ENCODE data around the gene CENPV. TPM values are rescaled to one million over a fixed set of nuclear protein-coding genes. Genes with fewer than 3 reads are reported as not detected.

Gene CENPV
- total and polyA plus RNA-seq, 2 of the 13 experiments (the other 11 are each of a cell fraction or from before 2014, with no cell fraction given): 193 to 292 TPM

DNA sequence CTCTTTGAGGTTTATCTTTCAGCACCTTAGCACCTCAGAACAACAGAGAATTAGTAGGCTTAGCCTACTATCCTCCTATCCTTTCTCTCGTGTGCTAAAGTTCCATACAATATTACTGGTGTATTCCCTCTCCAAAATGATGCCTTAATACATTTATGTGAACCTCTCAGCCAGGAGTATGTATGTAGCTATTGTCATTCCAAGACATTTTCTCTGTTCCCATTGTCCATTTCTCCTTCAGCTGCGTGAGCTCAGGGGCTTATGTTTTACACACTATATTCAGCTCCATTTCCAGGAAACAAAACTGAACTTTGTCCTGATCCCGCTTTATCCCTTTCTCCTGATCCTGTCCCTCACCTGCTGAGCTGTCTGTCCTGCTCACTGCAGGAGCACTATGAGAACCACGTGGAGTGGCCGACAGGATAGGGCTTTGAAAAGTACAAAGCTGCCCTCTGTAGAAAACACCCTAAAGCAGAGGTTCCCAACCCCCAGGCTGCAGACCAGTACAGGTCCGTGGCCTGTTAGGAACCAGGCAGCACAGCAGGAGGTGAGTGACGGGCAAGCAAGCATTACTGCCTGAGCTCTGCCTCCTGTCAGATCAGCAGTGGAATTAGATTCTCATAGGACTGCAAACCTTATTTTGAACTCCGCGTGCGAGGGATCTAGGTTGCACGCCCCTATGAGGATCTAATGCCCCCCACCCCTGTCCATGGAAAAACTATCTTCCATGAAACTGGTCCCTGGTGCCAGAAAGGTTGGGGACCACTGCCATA is 55.7 kb downstream of the CENPV start (continued):
- TF ChIP-seq, protein P1, sequence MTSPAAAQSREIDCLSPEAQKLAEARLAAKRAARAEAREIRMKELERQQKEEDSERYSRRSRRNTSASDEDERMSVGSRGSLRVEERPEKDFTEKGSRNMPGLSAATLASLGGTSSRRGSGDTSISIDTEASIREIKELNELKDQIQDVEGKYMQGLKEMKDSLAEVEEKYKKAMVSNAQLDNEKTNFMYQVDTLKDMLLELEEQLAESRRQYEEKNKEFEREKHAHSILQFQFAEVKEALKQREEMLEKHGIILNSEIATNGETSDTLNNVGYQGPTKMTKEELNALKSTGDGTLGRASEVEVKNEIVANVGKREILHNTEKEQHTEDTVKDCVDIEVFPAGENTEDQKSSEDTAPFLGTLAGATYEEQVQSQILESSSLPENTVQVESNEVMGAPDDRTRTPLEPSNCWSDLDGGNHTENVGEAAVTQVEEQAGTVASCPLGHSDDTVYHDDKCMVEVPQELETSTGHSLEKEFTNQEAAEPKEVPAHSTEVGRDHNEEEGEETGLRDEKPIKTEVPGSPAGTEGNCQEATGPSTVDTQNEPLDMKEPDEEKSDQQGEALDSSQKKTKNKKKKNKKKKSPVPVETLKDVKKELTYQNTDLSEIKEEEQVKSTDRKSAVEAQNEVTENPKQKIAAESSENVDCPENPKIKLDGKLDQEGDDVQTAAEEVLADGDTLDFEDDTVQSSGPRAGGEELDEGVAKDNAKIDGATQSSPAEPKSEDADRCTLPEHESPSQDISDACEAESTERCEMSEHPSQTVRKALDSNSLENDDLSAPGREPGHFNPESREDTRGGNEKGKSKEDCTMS (CRISPR knock-in tag; conservative IDR thresholded peaks at IDR 0.05): no peak; the same call in 1 of the 2 replicates
- TF ChIP-seq, protein P2, sequence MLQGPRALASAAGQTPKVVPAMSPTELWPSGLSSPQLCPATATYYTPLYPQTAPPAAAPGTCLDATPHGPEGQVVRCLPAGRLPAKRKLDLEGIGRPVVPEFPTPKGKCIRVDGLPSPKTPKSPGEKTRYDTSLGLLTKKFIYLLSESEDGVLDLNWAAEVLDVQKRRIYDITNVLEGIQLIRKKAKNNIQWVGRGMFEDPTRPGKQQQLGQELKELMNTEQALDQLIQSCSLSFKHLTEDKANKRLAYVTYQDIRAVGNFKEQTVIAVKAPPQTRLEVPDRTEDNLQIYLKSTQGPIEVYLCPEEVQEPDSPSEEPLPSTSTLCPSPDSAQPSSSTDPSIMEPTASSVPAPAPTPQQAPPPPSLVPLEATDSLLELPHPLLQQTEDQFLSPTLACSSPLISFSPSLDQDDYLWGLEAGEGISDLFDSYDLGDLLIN (CRISPR knock-in tag; IDR thresholded peaks at IDR 0.05; ENCODE audit: borderline replicate concordance): no peak
- TF ChIP-seq, protein P3, sequence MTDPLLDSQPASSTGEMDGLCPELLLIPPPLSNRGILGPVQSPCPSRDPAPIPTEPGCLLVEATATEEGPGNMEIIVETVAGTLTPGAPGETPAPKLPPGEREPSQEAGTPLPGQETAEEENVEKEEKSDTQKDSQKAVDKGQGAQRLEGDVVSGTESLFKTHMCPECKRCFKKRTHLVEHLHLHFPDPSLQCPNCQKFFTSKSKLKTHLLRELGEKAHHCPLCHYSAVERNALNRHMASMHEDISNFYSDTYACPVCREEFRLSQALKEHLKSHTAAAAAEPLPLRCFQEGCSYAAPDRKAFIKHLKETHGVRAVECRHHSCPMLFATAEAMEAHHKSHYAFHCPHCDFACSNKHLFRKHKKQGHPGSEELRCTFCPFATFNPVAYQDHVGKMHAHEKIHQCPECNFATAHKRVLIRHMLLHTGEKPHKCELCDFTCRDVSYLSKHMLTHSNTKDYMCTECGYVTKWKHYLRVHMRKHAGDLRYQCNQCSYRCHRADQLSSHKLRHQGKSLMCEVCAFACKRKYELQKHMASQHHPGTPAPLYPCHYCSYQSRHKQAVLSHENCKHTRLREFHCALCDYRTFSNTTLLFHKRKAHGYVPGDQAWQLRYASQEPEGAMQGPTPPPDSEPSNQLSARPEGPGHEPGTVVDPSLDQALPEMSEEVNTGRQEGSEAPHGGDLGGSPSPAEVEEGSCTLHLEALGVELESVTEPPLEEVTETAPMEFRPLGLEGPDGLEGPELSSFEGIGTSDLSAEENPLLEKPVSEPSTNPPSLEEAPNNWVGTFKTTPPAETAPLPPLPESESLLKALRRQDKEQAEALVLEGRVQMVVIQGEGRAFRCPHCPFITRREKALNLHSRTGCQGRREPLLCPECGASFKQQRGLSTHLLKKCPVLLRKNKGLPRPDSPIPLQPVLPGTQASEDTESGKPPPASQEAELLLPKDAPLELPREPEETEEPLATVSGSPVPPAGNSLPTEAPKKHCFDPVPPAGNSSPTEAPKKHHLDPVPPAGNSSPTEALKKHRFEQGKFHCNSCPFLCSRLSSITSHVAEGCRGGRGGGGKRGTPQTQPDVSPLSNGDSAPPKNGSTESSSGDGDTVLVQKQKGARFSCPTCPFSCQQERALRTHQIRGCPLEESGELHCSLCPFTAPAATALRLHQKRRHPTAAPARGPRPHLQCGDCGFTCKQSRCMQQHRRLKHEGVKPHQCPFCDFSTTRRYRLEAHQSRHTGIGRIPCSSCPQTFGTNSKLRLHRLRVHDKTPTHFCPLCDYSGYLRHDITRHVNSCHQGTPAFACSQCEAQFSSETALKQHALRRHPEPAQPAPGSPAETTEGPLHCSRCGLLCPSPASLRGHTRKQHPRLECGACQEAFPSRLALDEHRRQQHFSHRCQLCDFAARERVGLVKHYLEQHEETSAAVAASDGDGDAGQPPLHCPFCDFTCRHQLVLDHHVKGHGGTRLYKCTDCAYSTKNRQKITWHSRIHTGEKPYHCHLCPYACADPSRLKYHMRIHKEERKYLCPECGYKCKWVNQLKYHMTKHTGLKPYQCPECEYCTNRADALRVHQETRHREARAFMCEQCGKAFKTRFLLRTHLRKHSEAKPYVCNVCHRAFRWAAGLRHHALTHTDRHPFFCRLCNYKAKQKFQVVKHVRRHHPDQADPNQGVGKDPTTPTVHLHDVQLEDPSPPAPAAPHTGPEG (CRISPR knock-in tag; IDR thresholded peaks at IDR 0.05): no peak
- TF ChIP-seq NFE2L2 (IDR thresholded peaks at IDR 0.05; ENCODE audit: low read length) (no peak), ZNF709 (CRISPR knock-in tag; IDR thresholded peaks at IDR 0.05) (no peak), ZFP41 (CRISPR knock-in tag; IDR thresholded peaks at IDR 0.05; ENCODE audit: borderline replicate concordance) (no peak)
- TF ChIP-seq, protein P4, sequence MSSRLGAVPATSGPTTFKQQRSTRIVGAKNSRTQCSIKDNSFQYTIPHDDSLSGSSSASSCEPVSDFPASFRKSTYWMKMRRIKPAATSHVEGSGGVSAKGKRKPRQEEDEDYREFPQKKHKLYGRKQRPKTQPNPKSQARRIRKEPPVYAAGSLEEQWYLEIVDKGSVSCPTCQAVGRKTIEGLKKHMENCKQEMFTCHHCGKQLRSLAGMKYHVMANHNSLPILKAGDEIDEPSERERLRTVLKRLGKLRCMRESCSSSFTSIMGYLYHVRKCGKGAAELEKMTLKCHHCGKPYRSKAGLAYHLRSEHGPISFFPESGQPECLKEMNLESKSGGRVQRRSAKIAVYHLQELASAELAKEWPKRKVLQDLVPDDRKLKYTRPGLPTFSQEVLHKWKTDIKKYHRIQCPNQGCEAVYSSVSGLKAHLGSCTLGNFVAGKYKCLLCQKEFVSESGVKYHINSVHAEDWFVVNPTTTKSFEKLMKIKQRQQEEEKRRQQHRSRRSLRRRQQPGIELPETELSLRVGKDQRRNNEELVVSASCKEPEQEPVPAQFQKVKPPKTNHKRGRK (CRISPR knock-in tag; IDR thresholded peaks at IDR 0.05): no peak
- TF ChIP-seq, protein P5, sequence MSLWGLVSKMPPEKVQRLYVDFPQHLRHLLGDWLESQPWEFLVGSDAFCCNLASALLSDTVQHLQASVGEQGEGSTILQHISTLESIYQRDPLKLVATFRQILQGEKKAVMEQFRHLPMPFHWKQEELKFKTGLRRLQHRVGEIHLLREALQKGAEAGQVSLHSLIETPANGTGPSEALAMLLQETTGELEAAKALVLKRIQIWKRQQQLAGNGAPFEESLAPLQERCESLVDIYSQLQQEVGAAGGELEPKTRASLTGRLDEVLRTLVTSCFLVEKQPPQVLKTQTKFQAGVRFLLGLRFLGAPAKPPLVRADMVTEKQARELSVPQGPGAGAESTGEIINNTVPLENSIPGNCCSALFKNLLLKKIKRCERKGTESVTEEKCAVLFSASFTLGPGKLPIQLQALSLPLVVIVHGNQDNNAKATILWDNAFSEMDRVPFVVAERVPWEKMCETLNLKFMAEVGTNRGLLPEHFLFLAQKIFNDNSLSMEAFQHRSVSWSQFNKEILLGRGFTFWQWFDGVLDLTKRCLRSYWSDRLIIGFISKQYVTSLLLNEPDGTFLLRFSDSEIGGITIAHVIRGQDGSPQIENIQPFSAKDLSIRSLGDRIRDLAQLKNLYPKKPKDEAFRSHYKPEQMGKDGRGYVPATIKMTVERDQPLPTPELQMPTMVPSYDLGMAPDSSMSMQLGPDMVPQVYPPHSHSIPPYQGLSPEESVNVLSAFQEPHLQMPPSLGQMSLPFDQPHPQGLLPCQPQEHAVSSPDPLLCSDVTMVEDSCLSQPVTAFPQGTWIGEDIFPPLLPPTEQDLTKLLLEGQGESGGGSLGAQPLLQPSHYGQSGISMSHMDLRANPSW (CRISPR knock-in tag; IDR thresholded peaks at IDR 0.05; ENCODE audit: borderline replicate concordance): no peak
- TF ChIP-seq, protein P6, sequence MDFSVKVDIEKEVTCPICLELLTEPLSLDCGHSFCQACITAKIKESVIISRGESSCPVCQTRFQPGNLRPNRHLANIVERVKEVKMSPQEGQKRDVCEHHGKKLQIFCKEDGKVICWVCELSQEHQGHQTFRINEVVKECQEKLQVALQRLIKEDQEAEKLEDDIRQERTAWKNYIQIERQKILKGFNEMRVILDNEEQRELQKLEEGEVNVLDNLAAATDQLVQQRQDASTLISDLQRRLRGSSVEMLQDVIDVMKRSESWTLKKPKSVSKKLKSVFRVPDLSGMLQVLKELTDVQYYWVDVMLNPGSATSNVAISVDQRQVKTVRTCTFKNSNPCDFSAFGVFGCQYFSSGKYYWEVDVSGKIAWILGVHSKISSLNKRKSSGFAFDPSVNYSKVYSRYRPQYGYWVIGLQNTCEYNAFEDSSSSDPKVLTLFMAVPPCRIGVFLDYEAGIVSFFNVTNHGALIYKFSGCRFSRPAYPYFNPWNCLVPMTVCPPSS (IDR thresholded peaks at IDR 0.05): no peak

Measured in HepG2 (cell line).